Small intestine (tissue), 7 donors: ENCODE results near the gene MAP2K2. TPM values are rescaled to one million over a fixed set of nuclear protein-coding genes. Genes with fewer than 3 reads are reported as not detected.

Source experiments
- DNase-seq, 2 donors: peaks; one replicate each; pipeline versions ENCODE4 v3.0.0 to v3.0.0-alpha.2; 2013
- FAIRE-seq: peaks from 2 replicates; lab custom pipeline; 2012; peaks lifted over from hg19 to GRCh38; lab: Jason Lieb, UNC
- H3K27ac ChIP-seq, 3 donors: one replicate each; pipeline ENCODE4 v1.5.1; 2013; ENCODE audit warnings: low read length in 2 of 3, mild to moderate bottlenecking in 2 of 3, control low read depth in 1 of 3, inconsistent platforms in 1 of 3, low read depth in 1 of 3, moderate library complexity in 1 of 3
- H3K27me3 ChIP-seq, 3 donors: one replicate each; pipeline ENCODE4 v1.6.1; 2013; ENCODE audit warnings: low read length in 3 of 3, inconsistent platforms in 1 of 3; ENCODE audit not compliant: control insufficient read depth in 3 of 3, insufficient read depth in 3 of 3
- H3K36me3 ChIP-seq, 3 donors: one replicate each; pipeline ENCODE4 v1.6.1; 2013; ENCODE audit warnings: low read length in 3 of 3, inconsistent platforms in 1 of 3, low read depth in 1 of 3, mild to moderate bottlenecking in 1 of 3, moderate library complexity in 1 of 3; ENCODE audit not compliant: control insufficient read depth in 3 of 3, insufficient read depth in 2 of 3
- H3K4me1 ChIP-seq, 3 donors: one replicate each; pipeline ENCODE4 v1.6.1; 2013; ENCODE audit warnings: low read length in 2 of 3, inconsistent platforms in 1 of 3, low read depth in 1 of 3, mild to moderate bottlenecking in 1 of 3, moderate library complexity in 1 of 3; ENCODE audit not compliant: control insufficient read depth in 3 of 3, insufficient read depth in 2 of 3
- H3K4me3 ChIP-seq, 3 donors: one replicate each; pipeline ENCODE4 v1.5.1; 2013; ENCODE audit warnings: low read length in 3 of 3, control low read depth in 1 of 3, inconsistent platforms in 1 of 3, low read depth in 1 of 3, mild to moderate bottlenecking in 1 of 3, moderate library complexity in 1 of 3
- H3K9me3 ChIP-seq, 2 donors: one replicate each; pipeline ENCODE4 v1.6.1; 2013; ENCODE audit warnings: low read depth in 1 of 2, low read length in 1 of 2; ENCODE audit not compliant: control insufficient read depth in 2 of 2, insufficient read depth in 1 of 2
- WGBS, 3 donors: extraction: QIAGEN DNeasy Blood & Tissue Kit; methylation state at CpG; one replicate each; pipeline ENCODE4 v1.1.7; 2013; 5-methylcytosine and 5-hydroxymethylcytosine counted together
- polyA plus RNA-seq, 4 donors: library from polyadenylated mRNA; stranded (reverse) in 3 of 4; unstranded in 1 of 4; fragments of 200-250 nt in 3 of 4; fragments of 120-200 nt in 1 of 4; gene quantifications; one replicate each; pipeline versions ENCODE4 v1.2.1 to v1.2.3, GENCODE V29; 2013
- donor health status: healthy with polysubstance abuse.
- donor health status: control.
- donor health status: control.
- donor health status: Bipolar disorder and iron deficiency.
- donor health status: healthy.

Gene MAP2K2
- polyA plus RNA-seq, 4 donors, result 157 to 522 (median 388) TPM

DNA sequence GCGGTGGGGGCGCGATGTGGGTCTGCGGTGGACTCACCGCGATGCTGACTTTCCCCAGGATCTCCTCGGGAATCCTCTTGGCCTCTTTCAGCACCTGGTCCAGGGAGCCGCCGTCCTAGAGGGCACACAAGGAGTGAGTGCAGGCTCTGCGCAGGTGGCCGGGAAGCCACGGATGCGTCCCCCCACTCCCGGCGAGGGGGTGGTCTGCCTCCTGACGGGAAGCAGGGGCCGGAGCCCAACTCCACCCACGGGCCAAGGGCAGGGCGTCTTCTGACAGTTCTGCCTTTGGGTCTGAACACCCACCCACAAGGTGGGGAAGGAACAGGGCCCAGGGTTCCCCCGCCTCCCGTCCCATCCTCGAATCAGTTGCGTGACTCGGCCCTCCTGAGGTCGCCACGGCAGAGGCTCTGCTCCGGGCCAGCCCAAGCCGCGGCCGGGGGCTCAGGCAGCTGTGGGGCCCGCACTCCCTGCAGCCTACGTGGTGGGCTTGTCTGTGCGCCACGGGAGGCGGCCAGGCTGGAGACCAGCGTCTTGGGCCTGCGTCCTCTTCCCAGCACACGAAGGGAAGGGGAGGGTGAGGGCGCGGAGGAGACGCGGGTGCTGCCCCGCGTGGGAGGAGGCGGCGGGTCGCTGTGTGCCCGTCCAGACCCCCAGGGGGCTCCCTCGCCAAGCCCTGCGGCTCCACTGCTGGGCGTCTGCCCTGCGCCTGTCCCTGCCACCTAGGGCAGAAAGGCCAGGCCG, 21.4 kb downstream of the MAP2K2 start:
- Histone ChIP-seq H3K27me3 (no peaks in the 10 kb centered on the region), H3K9me3 (no peaks in the 10 kb centered on the region), H3K4me1 (no peaks in the 10 kb centered on the region), H3K36me3 (peaks cover 21 to 96% (median 27%) of the 10 kb centered on the region in 3 donors), H3K4me3 (no peak overlapping the region), H3K27ac (no peak overlapping the region)
- DNase-seq, result no peak
- FAIRE-seq, result no peak
- WGBS, 3 donors, result 90 to 92% (median 92%) methylated on average over 41 to 53 of the region's 53 CpGs

DNA sequence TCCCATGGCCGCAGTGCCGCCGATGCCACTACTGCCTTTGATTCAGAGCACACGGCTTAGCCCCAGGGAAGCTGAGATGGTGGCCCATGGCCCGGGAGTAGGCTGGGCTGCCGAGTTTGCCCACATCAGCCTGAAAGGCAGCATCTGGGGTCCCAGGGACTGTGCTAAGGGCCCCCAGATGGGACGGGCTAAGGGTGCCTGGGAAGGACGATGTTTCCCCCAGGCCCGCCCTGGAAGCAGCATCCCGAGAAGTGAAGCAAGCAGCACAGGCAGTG, 22.5 kb downstream of the MAP2K2 start:
- peaks cover 22 to 98% (median 22%) of the 10 kb centered on the region in 3 donors for H3K36me3 ChIP-seq
- WGBS, 3 donors, result 91 to 97% (median 96%) methylated on average over 10 of the region's 10 CpGs
- H3K4me3 ChIP-seq, result no peak overlapping the region
- no peak for FAIRE-seq
- DNase-seq, result no peak
- no peaks in the 10 kb centered on the region for H3K4me1 ChIP-seq
- H3K27me3 ChIP-seq, result no peaks in the 10 kb centered on the region
- H3K27ac ChIP-seq, result no peak overlapping the region
- H3K9me3 ChIP-seq, result no peaks in the 10 kb centered on the region

DNA sequence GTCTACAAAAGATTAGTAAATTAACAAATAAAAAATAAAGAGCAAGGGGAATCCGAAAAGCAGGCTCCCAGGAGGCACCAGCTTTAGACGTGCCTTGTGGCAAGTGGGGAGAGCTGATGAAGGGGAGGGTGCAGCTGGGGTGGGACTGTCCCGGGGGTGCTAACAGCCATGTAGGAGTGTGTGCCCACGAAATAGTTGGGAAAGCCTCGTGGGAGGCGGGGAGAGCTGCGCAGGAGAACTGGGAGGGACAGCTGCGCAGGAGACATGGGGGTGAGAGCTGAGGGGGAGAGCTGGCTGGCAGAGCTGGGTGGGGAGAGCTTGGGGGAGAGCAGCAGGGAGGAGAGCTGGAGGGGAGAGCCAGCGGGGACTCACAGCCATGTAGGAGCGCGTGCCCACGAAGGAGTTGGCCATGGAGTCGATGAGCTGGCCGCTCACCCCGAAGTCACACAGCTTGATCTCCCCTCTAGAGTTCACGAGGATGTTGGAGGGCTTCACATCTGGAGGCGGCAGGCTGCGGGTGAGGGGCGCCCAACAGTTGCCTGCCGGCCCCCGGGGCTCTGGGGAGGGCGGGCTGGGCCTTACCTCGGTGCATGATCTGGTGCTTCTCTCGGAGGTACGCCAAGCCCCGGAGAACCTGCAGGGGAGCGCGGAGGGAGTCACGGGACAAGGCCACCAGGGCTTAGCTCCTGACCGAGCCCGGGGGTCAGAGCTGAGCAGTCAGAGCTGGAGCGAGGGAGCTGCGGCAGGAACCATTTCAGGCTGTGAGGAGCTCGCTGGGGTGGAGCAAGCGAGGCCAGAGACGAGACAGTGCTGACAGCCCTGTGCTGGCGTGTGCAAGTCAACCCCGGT, 23.1 kb downstream of the MAP2K2 start:
- Histone ChIP-seq H3K9me3 (no peaks in the 10 kb centered on the region), H3K27me3 (no peaks in the 10 kb centered on the region), H3K4me3 (no peak overlapping the region), H3K36me3 (peaks cover 22 to 98% (median 22%) of the 10 kb centered on the region in 3 donors), H3K4me1 (no peaks in the 10 kb centered on the region), H3K27ac (no peak overlapping the region)
- FAIRE-seq, result no peak
- 93 to 94% (median 94%) methylated on average over 28 to 38 of the region's 38 CpGs for WGBS, 3 donors
- DNase-seq, result no peak

DNA sequence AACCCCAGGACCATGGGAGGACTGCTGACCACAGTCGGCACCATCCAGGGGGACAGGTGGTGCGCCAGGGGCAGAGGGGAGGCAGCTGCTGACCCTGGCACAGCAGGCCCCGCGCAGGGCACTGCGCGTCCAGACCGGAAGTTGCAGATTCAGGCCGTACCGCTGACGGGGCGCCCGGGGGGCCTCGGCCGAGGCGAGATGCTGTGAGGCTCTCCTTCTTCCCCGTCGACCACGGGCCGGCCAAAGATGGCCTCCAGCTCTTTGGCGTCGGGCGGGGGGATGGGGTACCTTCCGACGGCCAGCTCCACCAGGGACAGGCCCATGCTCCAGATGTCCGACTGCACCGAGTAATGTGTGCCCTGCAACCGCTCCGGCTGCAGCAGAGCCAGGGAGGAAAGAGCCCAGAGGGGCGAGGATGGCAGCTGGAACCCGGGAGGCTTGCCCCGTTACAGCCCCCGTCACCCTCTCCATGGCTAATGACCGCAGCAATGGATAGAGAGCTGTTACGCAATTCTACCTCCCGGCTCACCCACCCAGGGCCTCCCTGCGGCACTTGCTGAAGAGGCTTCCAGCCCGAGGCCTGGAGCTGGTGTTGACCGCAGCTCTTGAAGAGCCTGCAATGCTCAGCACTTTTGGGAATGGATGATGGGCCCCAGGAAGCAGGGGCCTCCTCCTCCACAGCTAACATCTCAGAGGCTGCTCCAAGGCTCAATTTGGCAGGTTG, 24.7 kb downstream of the MAP2K2 start:
- Histone ChIP-seq H3K4me1 (no peaks in the 10 kb centered on the region), H3K4me3 (no peak overlapping the region), H3K27me3 (no peaks in the 10 kb centered on the region), H3K9me3 (peaks cover 0 to 3% of the 10 kb centered on the region in 2 donors), H3K27ac (no peak overlapping the region), H3K36me3 (peaks cover 19 to 99% (median 22%) of the 10 kb centered on the region in 3 donors)
- FAIRE-seq (no peak), DNase-seq (no peak)
- 95 to 97% (median 95%) methylated on average over 27 to 38 of the region's 38 CpGs for WGBS, 3 donors

DNA sequence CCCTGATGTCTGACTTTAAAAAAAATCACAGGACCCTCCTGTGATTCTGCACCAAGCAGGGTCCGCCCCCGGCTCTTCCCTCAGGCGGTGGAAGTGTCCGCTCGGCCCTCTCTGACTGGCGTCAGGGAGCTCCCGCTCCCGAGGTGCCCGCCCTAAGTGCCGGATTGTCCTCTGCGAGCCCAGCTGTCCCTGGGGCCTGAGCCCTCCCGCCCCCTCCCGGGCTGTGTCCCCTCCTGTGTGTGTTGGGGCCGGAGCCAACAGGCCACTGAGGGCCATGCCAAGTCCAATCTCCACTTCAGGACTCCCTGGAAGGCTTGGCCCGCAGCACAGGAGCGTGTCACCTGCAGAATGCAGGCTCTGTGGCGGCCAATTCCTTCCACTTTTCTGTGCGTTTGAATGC, 25.4 kb downstream of the MAP2K2 start:
- Histone ChIP-seq H3K4me3 (no peak overlapping the region), H3K27ac (no peak overlapping the region), H3K27me3 (no peaks in the 10 kb centered on the region), H3K9me3 (peaks cover 0 to 3% of the 10 kb centered on the region in 2 donors), H3K36me3 (peaks cover 20 to 100% (median 25%) of the 10 kb centered on the region in 3 donors), H3K4me1 (no peaks in the 10 kb centered on the region)
- WGBS, 3 donors, result 90 to 95% (median 94%) methylated on average over 18 of the region's 18 CpGs
- FAIRE-seq, result no peak
- DNase-seq, result no peak

DNA sequence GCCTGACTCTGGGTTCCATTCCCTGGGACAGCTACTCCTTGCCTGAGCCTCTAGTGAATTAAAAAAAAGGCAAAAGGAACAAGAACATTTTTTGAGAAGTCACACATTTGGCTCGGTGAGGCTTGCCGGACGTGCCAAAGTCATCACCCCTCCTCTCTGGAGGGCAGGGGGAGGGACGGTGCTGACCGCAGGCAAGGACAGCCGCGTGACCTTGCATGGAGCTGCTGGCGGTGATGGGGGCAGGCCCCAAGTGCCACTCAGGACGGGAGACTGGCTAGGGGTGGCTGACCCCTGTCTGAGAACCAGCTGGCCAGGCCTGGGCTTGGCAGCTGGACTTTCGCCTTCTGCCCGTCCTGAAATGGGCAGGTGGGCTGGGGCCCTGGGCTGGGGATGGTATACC, 26.4 kb downstream of the MAP2K2 start:
- no peaks in the 10 kb centered on the region for H3K27me3 ChIP-seq
- FAIRE-seq, result no peak
- peaks cover 0 to 3% of the 10 kb centered on the region in 2 donors for H3K9me3 ChIP-seq
- 79 to 90% (median 87%) methylated on average over 11 of the region's 11 CpGs for WGBS, 3 donors
- H3K4me3 ChIP-seq, result no peak overlapping the region
- H3K27ac ChIP-seq, result peak overlapping the region in 2 of 3 donors; percentile 19 to 32
- H3K36me3 ChIP-seq, result peaks cover 22 to 100% (median 22%) of the 10 kb centered on the region in 3 donors
- DNase-seq, result no peak
- H3K4me1 ChIP-seq, result no peaks in the 10 kb centered on the region

DNA sequence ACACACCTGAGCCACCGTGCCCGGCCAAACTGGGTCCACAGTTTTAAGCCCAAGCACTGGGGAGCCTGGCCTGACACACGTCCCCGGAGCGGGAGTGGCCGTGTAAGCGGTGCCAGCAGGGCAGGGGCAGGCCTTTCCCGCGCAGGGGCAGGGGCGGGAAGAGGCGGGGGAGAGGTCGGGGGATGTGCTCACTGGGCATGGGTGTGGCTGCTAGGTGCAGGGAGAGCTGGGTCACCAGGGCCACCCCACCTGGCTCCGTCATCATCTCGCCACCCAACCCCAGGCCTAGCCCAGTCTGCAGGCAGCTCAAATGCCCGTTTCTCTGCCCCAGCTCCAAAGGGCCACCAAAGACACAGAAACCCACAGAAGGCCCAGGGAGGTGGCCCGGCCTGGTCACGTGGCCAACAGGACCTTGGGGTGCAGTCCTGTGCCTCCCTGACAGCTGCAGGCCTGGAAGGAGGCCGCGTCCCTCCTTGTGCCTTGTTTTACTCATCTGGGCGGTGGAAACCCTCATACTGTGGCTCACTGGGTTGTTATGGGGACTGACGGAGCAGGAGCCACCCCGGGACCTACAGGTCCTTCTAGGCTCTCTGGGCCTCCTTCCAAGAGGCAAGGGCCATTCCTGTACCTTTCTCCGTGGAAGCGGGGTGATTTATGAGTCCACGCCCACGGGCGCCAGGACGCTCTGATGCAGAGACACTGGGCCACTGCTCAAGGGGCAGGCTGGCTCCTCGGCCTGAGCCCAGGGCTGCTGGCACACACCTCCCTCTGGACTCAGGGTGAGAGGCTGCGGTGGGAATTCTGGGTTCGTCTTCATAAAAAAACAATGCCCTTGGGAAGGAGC, 27.7 kb downstream of the MAP2K2 start:
- Histone ChIP-seq H3K4me3 (no peak overlapping the region), H3K36me3 (peaks cover 19 to 99% (median 19%) of the 10 kb centered on the region in 3 donors), H3K9me3 (peaks cover 0 to 3% of the 10 kb centered on the region in 2 donors), H3K27me3 (no peaks in the 10 kb centered on the region), H3K27ac (peak overlapping the region in 2 of 3 donors; percentile 82 to 83), H3K4me1 (no peaks in the 10 kb centered on the region)
- FAIRE-seq (no peak), DNase-seq (peak in 1 of 2 donors; percentile 90)
- 41 to 75% (median 58%) methylated on average over 31 of the region's 31 CpGs for WGBS, 3 donors
